ENCODE measurements around the gene C3orf18. TPM values are rescaled to one million over a fixed set of nuclear protein-coding genes. Genes with fewer than 3 reads are reported as not detected.

Gene C3orf18
- total RNA-seq, 1 experiment from 2014 or later: 7.1 TPM

GRCh38 chr3:50571486-50571885 is 3.9 kb upstream of the C3orf18 start:
- Histone ChIP-seq H2BK12ac (ENCODE audit: insufficient read length, low read depth, low read length) (no peak overlapping the region), H2BK5ac (ENCODE audit: insufficient read length, low read length) (no peak overlapping the region), H3T11ph (ENCODE audit: low read length) (no peak overlapping the region), H3K18ac (ENCODE audit: insufficient read length, low read depth, low read length) (no peak overlapping the region), H3K23me2 (ENCODE audit: insufficient read length, low read depth, low read length, poor library complexity, severe bottlenecking) (peaks cover 10% of the 10 kb centered on the region), H2BK15ac (ENCODE audit: low read depth, low read length) (no peak overlapping the region), H3K9ac (ENCODE audit: extremely low read depth, insufficient read length, low read length) (no peak overlapping the region), H3K4me1 (ENCODE audit: insufficient read depth, low read length) (no peaks in the 10 kb centered on the region; the same call in 1 of the 2 replicates), H3K27me3 (ENCODE audit: insufficient read depth, low read length) (peaks cover 3% of the 10 kb centered on the region; the same call in 1 of the 2 replicates), H3K9me3 (ENCODE audit: control insufficient read depth, low read depth, low read length) (no peaks in the 10 kb centered on the region), H4K20me1 (ENCODE audit: control insufficient read depth, insufficient read depth, insufficient read length) (no peaks in the 10 kb centered on the region), H3K27ac (ENCODE audit: insufficient read length, low read depth, low read length) (no peak overlapping the region), H2AFZ (ENCODE audit: low read length) (no peak overlapping the region), H4K8ac (replicated peaks; ENCODE audit: insufficient read length, low read depth, low read length) (no peak overlapping the region), H3K4me2 (ENCODE audit: insufficient read depth, insufficient read length, low read length) (no peak overlapping the region), H4K91ac (ENCODE audit: insufficient read length, low read depth, low read length) (no peak overlapping the region), H3K79me2 (ENCODE audit: insufficient read depth, low read length) (no peaks in the 10 kb centered on the region), H2AK5ac (ENCODE audit: insufficient read length, low read length) (no peak overlapping the region), H2BK120ac (ENCODE audit: low read depth, low read length, poor library complexity, severe bottlenecking) (no peak overlapping the region), H2BK20ac (ENCODE audit: low read depth, low read length, poor library complexity, severe bottlenecking) (no peak overlapping the region), H3K23ac (ENCODE audit: insufficient read length, low read depth, low read length) (no peak overlapping the region), H3K79me1 (ENCODE audit: insufficient read depth, low read depth, low read length, poor library complexity, severe bottlenecking) (no peaks in the 10 kb centered on the region), H4K5ac (ENCODE audit: insufficient read length, low read depth, low read length) (no peak overlapping the region), H3K4ac (ENCODE audit: low read depth, low read length) (no peak overlapping the region), H3K14ac (ENCODE audit: insufficient read depth, low read length) (no peak overlapping the region), H3K56ac (ENCODE audit: insufficient read length, low read depth, low read length) (no peak overlapping the region)
- Mint-ChIP-seq H3K36me3 (ENCODE audit: insufficient read depth in 1 of 3, low read depth in 3 of 3) (peaks cover 0 to 1% (median 0%) of the 10 kb centered on the region in 3 experiments; a peak in 1 of 7 replicates), H3K27ac (no peak overlapping the region), H3K4me3 (no peak overlapping the region; a peak in 1 of 5 replicates), H3K27me3 (ENCODE audit: low read depth) (peaks cover 7% of the 10 kb centered on the region), H3K4me1 (peaks cover 6 to 16% of the 10 kb centered on the region in 2 experiments), H3K9me3 (no peaks in the 10 kb centered on the region)
- no CpG with 5 or more reads among the region's 4 CpGs for WGBS (ENCODE audit: extremely low coverage, insufficient read length, low lambda C conversion rate)
- no peak for DNase-seq
- TF ChIP-seq, protein P1, sequence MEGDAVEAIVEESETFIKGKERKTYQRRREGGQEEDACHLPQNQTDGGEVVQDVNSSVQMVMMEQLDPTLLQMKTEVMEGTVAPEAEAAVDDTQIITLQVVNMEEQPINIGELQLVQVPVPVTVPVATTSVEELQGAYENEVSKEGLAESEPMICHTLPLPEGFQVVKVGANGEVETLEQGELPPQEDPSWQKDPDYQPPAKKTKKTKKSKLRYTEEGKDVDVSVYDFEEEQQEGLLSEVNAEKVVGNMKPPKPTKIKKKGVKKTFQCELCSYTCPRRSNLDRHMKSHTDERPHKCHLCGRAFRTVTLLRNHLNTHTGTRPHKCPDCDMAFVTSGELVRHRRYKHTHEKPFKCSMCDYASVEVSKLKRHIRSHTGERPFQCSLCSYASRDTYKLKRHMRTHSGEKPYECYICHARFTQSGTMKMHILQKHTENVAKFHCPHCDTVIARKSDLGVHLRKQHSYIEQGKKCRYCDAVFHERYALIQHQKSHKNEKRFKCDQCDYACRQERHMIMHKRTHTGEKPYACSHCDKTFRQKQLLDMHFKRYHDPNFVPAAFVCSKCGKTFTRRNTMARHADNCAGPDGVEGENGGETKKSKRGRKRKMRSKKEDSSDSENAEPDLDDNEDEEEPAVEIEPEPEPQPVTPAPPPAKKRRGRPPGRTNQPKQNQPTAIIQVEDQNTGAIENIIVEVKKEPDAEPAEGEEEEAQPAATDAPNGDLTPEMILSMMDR (conservative IDR thresholded peaks at IDR 0.05): no peak

Data from H9 (cell line).